Ishikawa (cell line): ENCODE measurements around the gene RFTN1.

Source experiments
- CEBPB ChIP-seq: IDR thresholded peaks from 2 replicates; pipeline ENCODE4 v1.6.1; 2012
- EP300 ChIP-seq: IDR thresholded peaks from 2 replicates; pipeline ENCODE4 v1.6.1; 2012; ENCODE audit warnings: borderline replicate concordance
- NFIC ChIP-seq: IDR thresholded peaks from 2 replicates; pipeline ENCODE4 v1.6.1; 2012
- TEAD4 ChIP-seq: IDR thresholded peaks from 2 replicates; pipeline ENCODE4 v1.6.1; 2012
- YY1 ChIP-seq: IDR thresholded peaks from 2 replicates; pipeline ENCODE4 v1.6.1; 2012; ENCODE audit warnings: low read depth

- TF ChIP-seq YY1 = no peak
- TF ChIP-seq CEBPB = no peak
- no peak for TF ChIP-seq EP300
- TF ChIP-seq TEAD4 = no peak
- TF ChIP-seq NFIC = no peak
Measured at GRCh38 chr3:16425398-16426028, 88.0 kb downstream of the RFTN1 start.
